ENCODE data around the gene SULT1C2.

The SULT1C2 gene

GRCh38 chr2:108253106-108253505, 35.6 kb upstream of the SULT1C2 start:
- TF ChIP-seq ZFP3 (CRISPR knock-in tag; IDR thresholded peaks at IDR 0.05) (no peak), TSHZ2 (CRISPR knock-in tag; IDR thresholded peaks at IDR 0.05) (no peak), PATZ1 (CRISPR knock-in tag; IDR thresholded peaks at IDR 0.05; ENCODE audit: borderline replicate concordance) (no peak), ZFP30 (CRISPR knock-in tag; IDR thresholded peaks at IDR 0.05) (no peak), ESRRG (CRISPR knock-in tag; IDR thresholded peaks at IDR 0.05) (no peak), ZNF565 (CRISPR knock-in tag; conservative IDR thresholded peaks at IDR 0.05; ENCODE audit: low read depth) (no peak), GLIS3 (CRISPR knock-in tag; IDR thresholded peaks at IDR 0.05) (no peak), POU6F1 (CRISPR knock-in tag; IDR thresholded peaks at IDR 0.05; ENCODE audit: borderline replicate concordance, low read depth) (no peak), BACH2 (CRISPR knock-in tag; IDR thresholded peaks at IDR 0.05; ENCODE audit: borderline replicate concordance) (no peak), ISL1 (CRISPR knock-in tag; IDR thresholded peaks at IDR 0.05) (no peak), OSR1 (CRISPR knock-in tag; IDR thresholded peaks at IDR 0.05) (no peak), CSRNP3 (CRISPR knock-in tag; IDR thresholded peaks at IDR 0.05) (no peak), ZC3H10 (CRISPR knock-in tag; IDR thresholded peaks at IDR 0.05) (no peak), TOX (CRISPR knock-in tag; IDR thresholded peaks at IDR 0.05; ENCODE audit: borderline replicate concordance) (no peak), ARNTL (CRISPR knock-in tag; IDR thresholded peaks at IDR 0.05; ENCODE audit: borderline replicate concordance, low read depth) (no peak), CREB5 (CRISPR knock-in tag; IDR thresholded peaks at IDR 0.05; ENCODE audit: low read depth) (no peak)
- no peak for ATAC-seq

GRCh38 chr2:108257757-108258331, 30.9 kb upstream of the SULT1C2 start:
- no peak for ATAC-seq

More at GRCh38 chr2:108257757-108258331, 30.9 kb upstream of the SULT1C2 start:
- TF ChIP-seq ZFP30 (CRISPR knock-in tag; IDR thresholded peaks at IDR 0.05) (no peak), OSR1 (CRISPR knock-in tag; IDR thresholded peaks at IDR 0.05) (no peak), SNAI2 (CRISPR knock-in tag; IDR thresholded peaks at IDR 0.05) (no peak), PPARA (CRISPR knock-in tag; IDR thresholded peaks at IDR 0.05; ENCODE audit: borderline replicate concordance) (no peak), PATZ1 (CRISPR knock-in tag; IDR thresholded peaks at IDR 0.05; ENCODE audit: borderline replicate concordance) (no peak), ZC3H10 (CRISPR knock-in tag; IDR thresholded peaks at IDR 0.05) (no peak), CREB5 (CRISPR knock-in tag; IDR thresholded peaks at IDR 0.05; ENCODE audit: low read depth) (no peak), ISL1 (CRISPR knock-in tag; IDR thresholded peaks at IDR 0.05) (no peak), ZFP3 (CRISPR knock-in tag; IDR thresholded peaks at IDR 0.05) (no peak), ARNTL (CRISPR knock-in tag; IDR thresholded peaks at IDR 0.05; ENCODE audit: borderline replicate concordance, low read depth) (no peak), ESRRG (CRISPR knock-in tag; IDR thresholded peaks at IDR 0.05) (no peak), ZNF565 (CRISPR knock-in tag; conservative IDR thresholded peaks at IDR 0.05; ENCODE audit: low read depth) (no peak)
